ENCODE measurements around the gene CDK16. TPM values are rescaled to one million over a fixed set of nuclear protein-coding genes. Genes with fewer than 3 reads are reported as not detected.

The CDK16 gene
- total RNA-seq, 1 donor from 2014 or later: 181 TPM

DNA sequence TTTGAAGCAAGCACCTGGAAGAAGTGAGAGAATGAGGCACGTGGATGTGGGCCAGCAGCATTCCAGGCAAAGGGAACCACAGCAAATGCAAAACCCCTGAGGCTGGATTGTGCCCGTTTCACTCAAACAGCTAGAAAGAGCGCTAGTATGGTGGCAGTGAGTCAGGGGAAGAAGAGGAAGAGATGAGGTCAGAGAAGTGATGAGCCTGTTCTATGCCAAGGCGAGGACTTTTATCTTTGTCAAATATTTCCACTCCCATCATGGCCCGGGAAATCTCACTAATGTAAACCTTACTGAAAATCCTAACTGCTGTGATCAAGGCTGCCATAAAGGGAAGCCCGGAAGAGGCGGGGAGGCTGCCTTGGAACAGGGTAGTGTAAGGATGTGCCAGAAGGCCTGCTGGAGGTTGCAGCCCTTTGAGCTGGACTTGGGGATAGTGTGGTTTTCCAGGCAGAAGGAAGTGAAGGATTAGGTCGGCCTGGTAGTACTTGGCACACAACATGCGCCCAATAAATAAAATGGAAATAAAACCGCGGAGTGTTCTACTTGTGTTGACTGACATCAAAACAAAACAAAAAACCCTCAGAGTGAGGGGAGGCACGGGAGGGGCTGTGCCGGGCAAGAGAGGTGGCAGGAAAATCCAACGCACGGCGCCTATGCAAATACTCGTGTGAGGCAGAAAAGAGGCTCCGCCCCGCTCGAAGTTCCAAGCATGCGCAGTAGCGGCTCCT lies 1.2 kb upstream of the CDK16 start:
- H3K27ac Mint-ChIP-seq (ENCODE audit: unreplicated experiment): peak overlapping the region; percentile 82
- peaks cover 29% of the 10 kb centered on the region for H3K4me1 Mint-ChIP-seq (ENCODE audit: low read depth, unreplicated experiment)
- DNase-seq: no peak
- H3K27me3 Mint-ChIP-seq (ENCODE audit: unreplicated experiment): peaks cover 21% of the 10 kb centered on the region
- H3K9me3 Mint-ChIP-seq (ENCODE audit: unreplicated experiment): peaks cover 20% of the 10 kb centered on the region
- H3K36me3 Mint-ChIP-seq (ENCODE audit: unreplicated experiment): no peaks in the 10 kb centered on the region
- peak overlapping the region; percentile 89 for H3K4me3 Mint-ChIP-seq (ENCODE audit: unreplicated experiment)
- TF ChIP-seq CTCF (IDR thresholded peaks at IDR 0.05; ENCODE audit: partially characterized antibody, unreplicated experiment): no peak

- TF ChIP-seq CTCF (IDR thresholded peaks at IDR 0.05; ENCODE audit: partially characterized antibody, unreplicated experiment): no peak
- peaks cover 20% of the 10 kb centered on the region for H3K9me3 Mint-ChIP-seq (ENCODE audit: unreplicated experiment)
- H3K36me3 Mint-ChIP-seq (ENCODE audit: unreplicated experiment): no peaks in the 10 kb centered on the region
- peak overlapping the region; percentile 94 for H3K27ac Mint-ChIP-seq (ENCODE audit: unreplicated experiment)
- DNase-seq: peak; percentile 89
- H3K4me1 Mint-ChIP-seq (ENCODE audit: low read depth, unreplicated experiment): peaks cover 29% of the 10 kb centered on the region
- H3K4me3 Mint-ChIP-seq (ENCODE audit: unreplicated experiment): peak overlapping the region; percentile 89
- H3K27me3 Mint-ChIP-seq (ENCODE audit: unreplicated experiment): peaks cover 21% of the 10 kb centered on the region
Measured at GRCh38 chrX:47217852-47218279, 615 bp upstream of the CDK16 start.

DNA sequence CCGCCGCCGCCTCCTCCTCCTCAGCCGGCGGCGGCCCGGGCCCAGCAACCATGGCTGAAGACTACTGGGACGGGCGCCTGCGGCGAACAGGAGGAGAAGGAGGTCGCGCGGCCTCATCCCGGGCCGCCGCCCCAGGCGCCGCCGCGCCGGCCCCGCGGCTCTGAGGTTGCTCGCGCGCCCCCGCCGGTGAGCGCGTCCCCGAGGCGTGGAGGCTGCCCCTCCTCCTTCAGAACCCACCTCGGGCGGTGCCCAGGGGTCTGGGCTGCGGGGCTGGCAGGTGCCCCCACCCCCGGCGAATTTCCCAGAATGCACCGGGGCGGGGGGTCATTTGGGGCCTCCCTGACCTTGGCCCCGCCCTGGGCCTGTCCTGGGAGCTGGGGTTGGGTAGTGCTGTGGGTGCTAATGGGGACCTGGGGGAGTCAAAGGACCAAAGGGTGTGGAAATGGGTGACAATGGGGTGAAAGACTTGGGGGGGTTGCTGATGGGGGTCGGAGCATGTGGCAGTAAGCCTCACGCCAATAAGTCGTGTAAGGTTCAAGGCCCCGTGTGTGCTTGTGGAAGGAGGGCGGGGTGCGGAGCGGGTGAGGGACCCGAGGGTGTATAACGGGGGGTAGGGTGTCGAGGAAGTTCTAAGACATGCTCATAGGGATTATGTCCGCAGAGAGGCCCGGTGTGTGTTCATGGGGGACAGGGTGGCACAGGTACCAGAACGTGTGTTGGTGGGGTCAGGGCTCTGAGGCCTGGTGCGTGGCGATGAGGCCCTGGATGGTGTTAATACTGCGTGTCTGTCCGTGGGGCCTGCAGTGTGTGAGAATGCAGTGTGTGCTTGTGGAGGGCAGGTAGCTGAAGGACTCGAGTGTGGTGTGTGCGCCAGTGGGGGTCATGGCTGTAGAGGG lies 687 bp downstream of the CDK16 start:
- Mint-ChIP-seq H3K27ac (ENCODE audit: unreplicated experiment) (peak overlapping the region; percentile 90), H3K36me3 (ENCODE audit: unreplicated experiment) (no peaks in the 10 kb centered on the region), H3K27me3 (ENCODE audit: unreplicated experiment) (peaks cover 21% of the 10 kb centered on the region), H3K9me3 (ENCODE audit: unreplicated experiment) (peaks cover 16% of the 10 kb centered on the region), H3K4me3 (ENCODE audit: unreplicated experiment) (peak overlapping the region; percentile 98), H3K4me1 (ENCODE audit: low read depth, unreplicated experiment) (peaks cover 29% of the 10 kb centered on the region)
- DNase-seq: peak; percentile 67
- TF ChIP-seq CTCF (IDR thresholded peaks at IDR 0.05; ENCODE audit: partially characterized antibody, unreplicated experiment): no peak

DNA sequence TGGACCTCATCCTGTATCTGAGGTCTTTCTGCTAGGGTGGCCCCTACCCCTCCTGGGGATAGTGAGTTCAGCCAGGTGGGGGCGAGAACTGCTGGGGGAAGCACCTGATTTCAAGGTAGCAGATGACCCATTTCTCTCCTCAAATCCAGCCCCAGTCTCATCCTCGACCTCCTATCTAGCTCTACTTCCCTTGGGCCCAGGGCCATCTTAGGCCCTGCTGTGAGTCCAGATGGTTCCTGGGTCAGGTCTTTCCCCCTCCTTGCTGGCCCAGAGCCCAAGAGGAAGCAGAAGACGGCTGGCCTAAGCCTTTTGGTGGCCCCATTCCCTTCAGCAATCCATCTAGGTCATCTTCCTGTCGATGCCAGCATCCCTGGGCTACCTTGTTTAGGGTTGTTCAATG lies 3.3 kb downstream of the CDK16 start:
- Mint-ChIP-seq H3K4me1 (ENCODE audit: low read depth, unreplicated experiment) (peaks cover 20% of the 10 kb centered on the region), H3K27ac (ENCODE audit: unreplicated experiment) (no peak overlapping the region), H3K4me3 (ENCODE audit: unreplicated experiment) (no peak overlapping the region), H3K27me3 (ENCODE audit: unreplicated experiment) (peaks cover 18% of the 10 kb centered on the region), H3K36me3 (ENCODE audit: unreplicated experiment) (no peaks in the 10 kb centered on the region), H3K9me3 (ENCODE audit: unreplicated experiment) (peaks cover 18% of the 10 kb centered on the region)
- no peak for TF ChIP-seq CTCF (IDR thresholded peaks at IDR 0.05; ENCODE audit: partially characterized antibody, unreplicated experiment)
- DNase-seq: no peak

Data from glutamatergic neuron (in vitro differentiated cells).